Neural progenitor cell (in vitro differentiated cells): Measurements from ENCODE around the gene SH2D2A. TPM values are rescaled to one million over a fixed set of nuclear protein-coding genes. Genes with fewer than 3 reads are reported as not detected.
A peak's percentile ranks its signal among the peaks of the same experiment; 100 is the strongest.

ENCODE experiments used
- DNase-seq: peaks from one replicate; pipeline ENCODE4 v3.0.0-alpha.2; 2016; ENCODE audit warnings: low spot score
- H2AFZ ChIP-seq: fragments of 200-600 bp; sonication (generic); replicated peaks from 2 replicates; pipeline ENCODE4 v1.6.1; 2016; ENCODE audit warnings: antibody characterized with exemption
- H3F3A ChIP-seq: fragments of 200-600 bp; sonication (generic); 2 replicates; pipeline ENCODE4 v1.6.1; 2016; ENCODE audit warnings: antibody characterized with exemption, low read depth
- H3K27ac ChIP-seq: fragments of 200-600 bp; sonication (generic); 2 replicates; pipeline ENCODE4 v1.5.1; 2016; ENCODE audit warnings: mild to moderate bottlenecking
- H3K27me3 ChIP-seq: fragments of 200-600 bp; sonication (generic); 2 replicates; pipeline ENCODE4 v1.6.1; 2016; ENCODE audit warnings: mild to moderate bottlenecking, moderate library complexity
- H3K36me3 ChIP-seq: fragments of 200-600 bp; sonication (generic); 2 replicates; pipeline ENCODE4 v1.5.1; 2016
- H3K4me1 ChIP-seq: fragments of 200-600 bp; sonication (generic); 2 replicates; pipeline ENCODE4 v1.6.1; 2016; ENCODE audit warnings: mixed run types
- H3K4me2 ChIP-seq: fragments of 200-600 bp; sonication (generic); 2 replicates; pipeline ENCODE4 v1.6.1; 2016
- H3K4me3 ChIP-seq: fragments of 200-600 bp; sonication (generic); 2 replicates; pipeline ENCODE4 v1.5.1; 2016
- H3K79me2 ChIP-seq: fragments of 200-600 bp; sonication (generic); 2 replicates; pipeline ENCODE4 v1.6.1; 2016; ENCODE audit warnings: low read depth
- H3K9ac ChIP-seq: fragments of 200-600 bp; sonication (generic); 2 replicates; pipeline ENCODE4 v1.6.1; 2016
- H3K9me3 ChIP-seq: fragments of 200-600 bp; sonication (generic); 2 replicates; pipeline ENCODE4 v1.5.1; 2016; ENCODE audit warnings: low read depth
- H4K20me1 ChIP-seq: fragments of 200-600 bp; sonication (generic); 2 replicates; pipeline ENCODE4 v1.6.1; 2016; ENCODE audit warnings: low read depth
- H3K27ac Mint-ChIP-seq: 3 replicates; pipeline ENCODE4 v1.8.0; 2021; ENCODE audit warnings: mixed read lengths
- H3K27me3 Mint-ChIP-seq: 2 replicates; pipeline ENCODE4 v1.8.0; 2022; ENCODE audit warnings: low read depth, mild to moderate bottlenecking, inconsistent platforms, moderate library complexity, mixed read lengths; ENCODE audit not compliant: insufficient read depth
- H3K36me3 Mint-ChIP-seq: 3 replicates; pipeline ENCODE4 v1.8.0; 2021; ENCODE audit warnings: mixed read lengths
- H3K4me1 Mint-ChIP-seq: 3 replicates; pipeline ENCODE4 v1.8.0; 2021; ENCODE audit warnings: mixed read lengths
- H3K4me3 Mint-ChIP-seq: 3 replicates; pipeline ENCODE4 v1.8.0; 2021; ENCODE audit warnings: mild to moderate bottlenecking, moderate library complexity, mixed read lengths
- H3K9me3 Mint-ChIP-seq: 3 replicates; pipeline ENCODE4 v1.8.0; 2020; ENCODE audit warnings: mixed read lengths
- CTCF ChIP-seq: fragments of 200-600 bp; sonication (generic); IDR thresholded peaks from 2 replicates; pipeline ENCODE4 v1.5.1; 2017; ENCODE audit warnings: antibody characterized with exemption, mild to moderate bottlenecking
- EZH2 ChIP-seq: fragments of 200-600 bp; sonication (generic); IDR thresholded peaks from 2 replicates; pipeline ENCODE4 v1.6.1; 2017; ENCODE audit warnings: antibody characterized with exemption, mild to moderate bottlenecking, moderate library complexity
- EZH2phosphoT487 ChIP-seq: fragments of 200-600 bp; sonication (generic); IDR thresholded peaks from 2 replicates; pipeline ENCODE4 v1.6.1; 2017; ENCODE audit warnings: antibody characterized with exemption
- total RNA-seq: library from RNA; depleted of rRNA; stranded (reverse); fragments of >200 nt; gene quantifications from 2 replicates; pipeline ENCODE4 v1.2.3, GENCODE V29; 2015; ENCODE audit warnings: low replicate concordance

Gene SH2D2A
- total RNA-seq, 1 donor from 2014 or later: not detected

- peak within 1 kb of the TSS; percentile 28 for H2AFZ ChIP-seq
- H3F3A ChIP-seq: peaks cover 27% of the 10 kb centered on the region
- DNase-seq: peak; percentile 61
- Mint-ChIP-seq H3K36me3 (no peaks in the 10 kb centered on the region), H3K27ac (no peak within 1 kb of the TSS), H3K4me3 (peak within 1 kb of the TSS; percentile 87), H3K4me1 (peaks cover 34% of the 10 kb centered on the region), H3K9me3 (no peaks in the 10 kb centered on the region), H3K27me3 (peaks cover 51% of the 10 kb centered on the region)
- H3K27me3 ChIP-seq: peaks cover 100% of the 10 kb centered on the region
- H3K9me3 ChIP-seq: no peaks in the 10 kb centered on the region
- H3K4me3 ChIP-seq: peak within 1 kb of the TSS; percentile 52
- H3K9ac ChIP-seq: no peak within 1 kb of the TSS
- TF ChIP-seq EZH2 (peak; percentile 70), CTCF (no peak), EZH2phosphoT487 (no peak)
- H3K79me2 ChIP-seq: no peaks in the 10 kb centered on the region
- peaks cover 16% of the 10 kb centered on the region for H4K20me1 ChIP-seq
- no peaks in the 10 kb centered on the region for H3K36me3 ChIP-seq
- H3K4me2 ChIP-seq: peak within 1 kb of the TSS; percentile 88
- no peak within 1 kb of the TSS for H3K27ac ChIP-seq
- H3K4me1 ChIP-seq: peaks cover 19% of the 10 kb centered on the region
These were observed 42.4 kb upstream of the SH2D2A start, which contains the start of gene INSRR for GRCh38 chr1:156858959-156859522. TSS of gene INSRR (minus strand) at chr1:156859117. CDS start at chr1:156858621, 496 bp downstream.

- peak; percentile 47 for DNase-seq
- peak overlapping the region; percentile 88 for H3K4me2 ChIP-seq
- H3K79me2 ChIP-seq: no peaks in the 10 kb centered on the region
- peaks cover 27% of the 10 kb centered on the region for H3F3A ChIP-seq
- H3K4me3 Mint-ChIP-seq: peak overlapping the region; percentile 76
- peaks cover 19% of the 10 kb centered on the region for H3K4me1 ChIP-seq
- H3K9ac ChIP-seq: no peak overlapping the region
- H3K27ac Mint-ChIP-seq: no peak overlapping the region
- peak overlapping the region; percentile 52 for H3K4me3 ChIP-seq
- H3K9me3 Mint-ChIP-seq: no peaks in the 10 kb centered on the region
- H4K20me1 ChIP-seq: peaks cover 16% of the 10 kb centered on the region
- H3K27ac ChIP-seq: no peak overlapping the region
- H3K36me3 Mint-ChIP-seq: no peaks in the 10 kb centered on the region
- peaks cover 48% of the 10 kb centered on the region for H3K27me3 Mint-ChIP-seq
- H2AFZ ChIP-seq: no peak overlapping the region
- H3K36me3 ChIP-seq: no peaks in the 10 kb centered on the region
- TF ChIP-seq EZH2 (no peak), EZH2phosphoT487 (no peak), CTCF (no peak)
- peaks cover 100% of the 10 kb centered on the region for H3K27me3 ChIP-seq
- H3K4me1 Mint-ChIP-seq: peaks cover 32% of the 10 kb centered on the region
- no peaks in the 10 kb centered on the region for H3K9me3 ChIP-seq
These were observed 41.9 kb upstream of the SH2D2A start for GRCh38 chr1:156858555-156858956.

- H3K9me3 ChIP-seq: no peaks in the 10 kb centered on the region
- H3F3A ChIP-seq: peaks cover 27% of the 10 kb centered on the region
- peaks cover 16% of the 10 kb centered on the region for H4K20me1 ChIP-seq
- Mint-ChIP-seq H3K27me3 (peaks cover 48% of the 10 kb centered on the region), H3K9me3 (no peaks in the 10 kb centered on the region), H3K27ac (no peak overlapping the region), H3K36me3 (no peaks in the 10 kb centered on the region), H3K4me1 (peaks cover 27% of the 10 kb centered on the region), H3K4me3 (no peak overlapping the region)
- no peak overlapping the region for H2AFZ ChIP-seq
- peaks cover 100% of the 10 kb centered on the region for H3K27me3 ChIP-seq
- no peaks in the 10 kb centered on the region for H3K36me3 ChIP-seq
- peaks cover 19% of the 10 kb centered on the region for H3K4me1 ChIP-seq
- TF ChIP-seq CTCF (no peak), EZH2 (no peak), EZH2phosphoT487 (no peak)
- no peak for DNase-seq
- no peak overlapping the region for H3K4me2 ChIP-seq
- H3K9ac ChIP-seq: no peak overlapping the region
- H3K79me2 ChIP-seq: no peaks in the 10 kb centered on the region
- no peak overlapping the region for H3K27ac ChIP-seq
- H3K4me3 ChIP-seq: no peak overlapping the region
These were observed 40.9 kb upstream of the SH2D2A start for GRCh38 chr1:156857532-156857931.
